ENCODE results near the gene RNF152. TPM values are rescaled to one million over a fixed set of nuclear protein-coding genes. Genes with fewer than 3 reads are reported as not detected.

Gene RNF152
- total RNA-seq, 4 donors from 2014 or later, result 4.6 to 14.3 (median 7.7) TPM

- WGBS, result 67% methylated on average over 3 of the region's 3 CpGs
- no peaks in the 10 kb centered on the region for H3K9me3 ChIP-seq
Measured at GRCh38 chr18:61865466-61866175, 27.2 kb downstream of the RNF152 start.

DNA sequence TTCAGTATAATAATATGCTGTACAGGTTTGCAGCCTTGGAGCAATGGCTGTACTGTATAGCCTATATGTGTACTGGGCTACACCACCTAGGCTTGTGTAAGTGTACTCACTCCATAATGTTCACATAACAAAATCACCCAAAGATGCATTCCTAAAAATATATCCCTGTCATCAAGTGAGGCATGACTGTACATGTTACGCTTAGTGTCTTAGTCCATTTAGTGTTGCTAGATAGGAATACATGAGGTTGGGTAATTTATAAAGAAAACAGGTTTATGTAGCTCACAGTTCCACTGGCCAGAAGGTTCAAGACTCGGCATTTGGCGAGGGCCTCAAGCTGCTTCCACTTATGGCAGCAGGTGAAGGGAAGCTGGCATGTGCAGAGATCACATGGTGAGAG, 31.4 kb downstream of the RNF152 start:
- no peak for DNase-seq (ENCODE audit: extremely low spot score)
- TF ChIP-seq POLR2A (IDR thresholded peaks at IDR 0.05; ENCODE audit: low read depth) (no peak), CTCF (IDR thresholded peaks at IDR 0.05) (no peak), EP300 (IDR thresholded peaks at IDR 0.05) (no peak), POLR2AphosphoS5 (IDR thresholded peaks at IDR 0.05) (no peak)
- no peak overlapping the region for H3K4me3 ChIP-seq
- H3K27ac ChIP-seq (replicated peaks in 1 of 4), result no peak overlapping the region
- H3K36me3 ChIP-seq, result no peaks in the 10 kb centered on the region
- intact Hi-C loops (cut with DNase I), result no loop called here
- H3K9me3 ChIP-seq, result no peaks in the 10 kb centered on the region
- H3K27me3 ChIP-seq, result no peaks in the 10 kb centered on the region
- H3K4me1 ChIP-seq, result no peaks in the 10 kb centered on the region
- 89% methylated on average over 3 of the region's 3 CpGs for WGBS

More at GRCh38 chr18:61865466-61866175, 27.2 kb downstream of the RNF152 start:
- no peaks in the 10 kb centered on the region for H3K27me3 ChIP-seq
- intact Hi-C loops (cut with DNase I), result no loop called here
- H3K4me3 ChIP-seq, result no peak overlapping the region
- TF ChIP-seq CTCF (IDR thresholded peaks at IDR 0.05) (no peak), EP300 (IDR thresholded peaks at IDR 0.05) (no peak), POLR2AphosphoS5 (IDR thresholded peaks at IDR 0.05) (no peak), POLR2A (IDR thresholded peaks at IDR 0.05; ENCODE audit: low read depth) (no peak)
- no peak overlapping the region for H3K27ac ChIP-seq (replicated peaks in 1 of 4)
- no peaks in the 10 kb centered on the region for H3K36me3 ChIP-seq
- no peak for DNase-seq (ENCODE audit: extremely low spot score)
- peaks cover 0 to 5% (median 0%) of the 10 kb centered on the region in 4 donors for H3K4me1 ChIP-seq

- no peak overlapping the region for H3K27ac ChIP-seq (replicated peaks in 1 of 4)
- 90% methylated on average over 6 of the region's 6 CpGs for WGBS
- intact Hi-C loops (cut with DNase I), result no loop called here
- H3K36me3 ChIP-seq, result no peaks in the 10 kb centered on the region
- TF ChIP-seq POLR2A (IDR thresholded peaks at IDR 0.05; ENCODE audit: low read depth), result no peak
- no peak for TF ChIP-seq POLR2AphosphoS5 (IDR thresholded peaks at IDR 0.05)
- TF ChIP-seq EP300 (IDR thresholded peaks at IDR 0.05), result no peak
- no peak for TF ChIP-seq CTCF (IDR thresholded peaks at IDR 0.05)
- H3K27me3 ChIP-seq, result no peaks in the 10 kb centered on the region
- peaks cover 0 to 2% (median 0%) of the 10 kb centered on the region in 4 donors for H3K4me1 ChIP-seq
- DNase-seq (ENCODE audit: extremely low spot score), result no peak
- H3K9me3 ChIP-seq, result no peaks in the 10 kb centered on the region
- no peak overlapping the region for H3K4me3 ChIP-seq
Measured at GRCh38 chr18:61860302-61860701, 32.5 kb downstream of the RNF152 start.

GRCh38 chr18:61859113-61859512, 33.7 kb downstream of the RNF152 start:
- no peaks in the 10 kb centered on the region for H3K9me3 ChIP-seq
- H3K27ac ChIP-seq (replicated peaks in 1 of 4), result no peak overlapping the region
- TF ChIP-seq POLR2AphosphoS5 (IDR thresholded peaks at IDR 0.05), result no peak
- no peak for TF ChIP-seq CTCF (IDR thresholded peaks at IDR 0.05)
- TF ChIP-seq EP300 (IDR thresholded peaks at IDR 0.05), result no peak
- no peak for TF ChIP-seq POLR2A (IDR thresholded peaks at IDR 0.05; ENCODE audit: low read depth)
- H3K4me3 ChIP-seq, result no peak overlapping the region
- H3K27me3 ChIP-seq, result no peaks in the 10 kb centered on the region
- 96% methylated on average over 9 of the region's 9 CpGs for WGBS
- peaks cover 0 to 9% (median 6%) of the 10 kb centered on the region in 4 donors for H3K4me1 ChIP-seq
- no peak for DNase-seq (ENCODE audit: extremely low spot score)
- intact Hi-C loops (cut with DNase I), result no loop called here
- no peaks in the 10 kb centered on the region for H3K36me3 ChIP-seq
